Sigmoid colon (tissue), 7 donors: ENCODE results near the gene ZNF30. TPM values are rescaled to one million over a fixed set of nuclear protein-coding genes. Genes with fewer than 3 reads are reported as not detected.
"Not testable (repeated sequence)": the region's sequence is repeated elsewhere in the genome, so short reads cannot be mapped to it uniquely, and the experiment has no call there.

Experiments
- DNase-seq: peaks from one replicate; pipeline ENCODE4 v3.0.0-alpha.2; 2019
- H3K27ac ChIP-seq, 4 donors: fragments of 200-600 bp; sonication (generic); one replicate each; pipeline ENCODE4 v1.5.1; 2016 to 2019; ENCODE audit warnings: mild to moderate bottlenecking in 1 of 4
- H3K27me3 ChIP-seq, 3 donors: fragments of 200-600 bp; sonication (generic); one replicate each; pipeline ENCODE4 v1.5.1; 2019; ENCODE audit warnings: mild to moderate bottlenecking in 1 of 3
- H3K36me3 ChIP-seq, 4 donors: fragments of 200-600 bp; sonication (generic); one replicate each; pipeline ENCODE4 v1.5.1; 2016 to 2019
- H3K4me1 ChIP-seq, 4 donors: fragments of 200-600 bp; sonication (generic); one replicate each; pipeline ENCODE4 v1.5.1; 2017 to 2019
- H3K4me3 ChIP-seq, 4 donors: fragments of 200-600 bp; sonication (generic); one replicate each; pipeline ENCODE4 v1.5.1; 2017 to 2019; ENCODE audit warnings: mild to moderate bottlenecking in 2 of 4, moderate library complexity in 1 of 4
- H3K9me3 ChIP-seq, 4 donors: fragments of 200-600 bp in 3 of 4; sonication (generic) in 3 of 4; one replicate each; pipeline versions ENCODE4 v1.5.1 to v1.6.1; 2013 to 2019
- EP300 ChIP-seq, 4 donors: sonication (generic); formaldehyde crosslinking; IDR thresholded peaks; one replicate each; pipeline ENCODE4 v1.6.1; 2017; ENCODE audit warnings: antibody characterized with exemption in 4 of 4
- POLR2A ChIP-seq, 2 donors: fragments of 450-650 bp; IDR thresholded peaks; one replicate each; pipeline ENCODE4 v1.6.1; 2016; ENCODE audit warnings: antibody characterized with exemption in 2 of 2, mild to moderate bottlenecking in 2 of 2, moderate library complexity in 2 of 2
- POLR2AphosphoS5 ChIP-seq, 4 donors: sonication (generic); formaldehyde crosslinking; IDR thresholded peaks; one replicate each; pipeline ENCODE4 v1.6.1; 2017; ENCODE audit warnings: antibody characterized with exemption in 4 of 4
- WGBS, 2 donors: extraction: QIAGEN DNeasy Blood & Tissue Kit; methylation state at CpG; one replicate each; pipeline ENCODE4 v1.1.7; 2013; 5-methylcytosine and 5-hydroxymethylcytosine counted together
- intact Hi-C: fragments of 100-400 bp; cut with DNase I; formaldehyde crosslinking; loops from one replicate; pipeline ENCODE4 v1.15.1; 2023
- polyA plus RNA-seq, 3 donors: library from polyadenylated mRNA; stranded (reverse); fragments of 200-250 nt; gene quantifications; one replicate each; pipeline ENCODE4 v1.2.3, GENCODE V29; 2013
- total RNA-seq, 4 donors: library from RNA; depleted of rRNA; stranded (reverse); fragments of >200 nt; gene quantifications; one replicate each; pipeline ENCODE4 v1.1.0, GENCODE V29; 2016
- TF ChIP-seq, protein P1 (sequence below), 4 experiments: fragments of 450-650 bp in 3 of 4; fragments of 200-600 bp in 1 of 4; IDR thresholded peaks; one replicate each; pipeline ENCODE4 v1.5.1; 2016 to 2019; ENCODE audit warnings: antibody characterized with exemption in 4 of 4, mild to moderate bottlenecking in 3 of 4, moderate library complexity in 2 of 4
- donor health status: healthy with polysubstance abuse.
- donor health status: Bipolar disorder and iron deficiency.
- donor health status: healthy.

Gene ZNF30
- total and polyA plus RNA-seq, 7 donors, result 0.46 to 3.9 (median 1.8) TPM

DNA sequence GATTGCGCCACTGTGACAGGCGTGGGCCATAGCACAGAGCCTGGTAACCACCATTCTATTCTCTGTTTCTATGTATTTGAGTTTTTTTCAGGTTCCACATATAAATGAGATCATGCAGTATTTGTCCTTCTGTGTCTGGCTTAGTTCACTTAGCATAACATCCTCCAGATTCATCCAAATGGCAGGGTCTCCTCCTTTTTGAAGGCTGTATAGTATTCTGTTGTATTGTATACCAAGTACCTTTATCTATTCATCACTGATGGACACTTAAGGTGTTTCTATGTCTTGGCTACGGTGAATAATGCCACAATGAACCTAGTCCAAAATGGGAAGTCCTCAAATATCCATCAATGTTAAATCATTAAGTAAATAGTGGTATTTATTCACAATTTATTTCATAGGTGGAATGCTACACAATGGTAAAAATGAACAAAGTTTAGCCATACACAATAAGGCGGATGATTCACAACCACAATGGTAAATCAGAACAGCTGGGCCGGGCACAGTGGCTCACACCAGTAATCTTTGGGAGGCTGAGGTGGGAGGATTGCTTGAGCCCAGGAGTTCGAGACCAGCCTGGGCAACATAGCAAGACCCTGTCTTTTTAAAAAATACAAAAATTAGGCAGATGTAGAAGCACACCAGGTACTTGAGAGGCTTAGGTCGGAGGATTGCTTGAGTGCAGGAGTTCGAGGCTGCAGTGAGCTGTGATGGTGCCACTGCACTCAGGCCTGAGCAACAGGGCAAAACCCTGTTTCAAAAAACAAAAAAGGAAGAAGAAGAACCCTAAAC lies 65.0 kb downstream of the ZNF30 start:
- no peak for DNase-seq
- Histone ChIP-seq H3K36me3 (no peaks in the 10 kb centered on the region), H3K4me1 (no peaks in the 10 kb centered on the region), H3K27me3 (no peaks in the 10 kb centered on the region), H3K4me3 (no peak overlapping the region), H3K27ac (no peak overlapping the region), H3K9me3 (no peaks in the 10 kb centered on the region)
- 90 to 97% methylated on average over 8 of the region's 8 CpGs for WGBS, 2 donors
- TF ChIP-seq, protein P1, sequence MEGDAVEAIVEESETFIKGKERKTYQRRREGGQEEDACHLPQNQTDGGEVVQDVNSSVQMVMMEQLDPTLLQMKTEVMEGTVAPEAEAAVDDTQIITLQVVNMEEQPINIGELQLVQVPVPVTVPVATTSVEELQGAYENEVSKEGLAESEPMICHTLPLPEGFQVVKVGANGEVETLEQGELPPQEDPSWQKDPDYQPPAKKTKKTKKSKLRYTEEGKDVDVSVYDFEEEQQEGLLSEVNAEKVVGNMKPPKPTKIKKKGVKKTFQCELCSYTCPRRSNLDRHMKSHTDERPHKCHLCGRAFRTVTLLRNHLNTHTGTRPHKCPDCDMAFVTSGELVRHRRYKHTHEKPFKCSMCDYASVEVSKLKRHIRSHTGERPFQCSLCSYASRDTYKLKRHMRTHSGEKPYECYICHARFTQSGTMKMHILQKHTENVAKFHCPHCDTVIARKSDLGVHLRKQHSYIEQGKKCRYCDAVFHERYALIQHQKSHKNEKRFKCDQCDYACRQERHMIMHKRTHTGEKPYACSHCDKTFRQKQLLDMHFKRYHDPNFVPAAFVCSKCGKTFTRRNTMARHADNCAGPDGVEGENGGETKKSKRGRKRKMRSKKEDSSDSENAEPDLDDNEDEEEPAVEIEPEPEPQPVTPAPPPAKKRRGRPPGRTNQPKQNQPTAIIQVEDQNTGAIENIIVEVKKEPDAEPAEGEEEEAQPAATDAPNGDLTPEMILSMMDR (IDR thresholded peaks at IDR 0.05), result no peak
- TF ChIP-seq EP300 (IDR thresholded peaks at IDR 0.05), result no peak
- no peak for TF ChIP-seq POLR2A (IDR thresholded peaks at IDR 0.05)
- no peak for TF ChIP-seq POLR2AphosphoS5 (IDR thresholded peaks at IDR 0.05)
- intact Hi-C loops, result no loop called here

DNA sequence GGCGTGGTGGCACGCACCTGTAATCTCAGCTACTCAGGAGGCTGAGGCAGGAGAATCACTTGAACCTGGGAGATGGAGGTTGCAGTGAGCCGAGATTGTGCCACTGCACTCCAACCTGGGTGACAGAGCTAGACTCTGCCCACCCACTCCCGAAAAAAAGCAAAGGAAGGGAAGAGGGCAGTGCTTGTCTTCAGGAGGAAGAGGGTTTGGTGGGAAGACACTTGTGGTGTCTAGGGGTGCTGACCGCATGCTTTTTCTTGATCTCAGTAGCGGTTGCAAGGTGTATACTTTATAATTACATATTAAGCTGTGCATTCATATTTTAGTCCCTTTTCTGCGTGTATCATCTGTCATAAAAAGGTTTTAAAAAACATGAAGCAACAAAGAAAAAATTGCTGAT lies 65.9 kb downstream of the ZNF30 start:
- H3K9me3 ChIP-seq, H3K4me3 ChIP-seq, DNase-seq, H3K27me3 ChIP-seq, H3K27ac ChIP-seq, H3K4me1 ChIP-seq, intact Hi-C loops, H3K36me3 ChIP-seq: not testable (repeated sequence)
- WGBS, 2 donors, result 85 to 94% methylated on average over 7 of the region's 7 CpGs

DNA sequence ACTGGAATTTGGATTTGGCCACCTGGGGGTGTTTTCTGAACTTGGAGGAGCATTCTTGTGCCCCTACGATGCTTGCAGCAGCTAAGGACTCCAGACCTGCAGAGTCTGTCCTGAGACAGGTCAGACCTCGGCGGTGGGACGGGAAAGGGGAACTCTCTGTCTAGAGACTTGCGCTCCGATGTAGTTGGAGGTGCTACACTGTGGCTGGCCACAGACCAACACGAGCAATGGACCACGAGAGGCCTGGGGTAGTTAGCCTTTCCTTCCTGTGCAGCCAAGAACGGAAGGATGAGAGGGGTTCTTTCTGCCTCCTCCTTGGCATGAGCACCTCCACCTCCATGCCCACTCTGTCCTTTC lies 67.6 kb downstream of the ZNF30 start:
- no peak for DNase-seq
- 81 to 84% methylated on average over 9 of the region's 9 CpGs for WGBS, 2 donors
- peak overlapping the region; percentile 7 to 59 (median 20) for H3K27ac ChIP-seq

More for the DNA sequence above, 67.6 kb downstream of the ZNF30 start:
- Histone ChIP-seq H3K9me3 (no peaks in the 10 kb centered on the region), H3K4me3 (no peak overlapping the region), H3K36me3 (no peaks in the 10 kb centered on the region), H3K4me1 (peaks cover 0 to 7% (median 5%) of the 10 kb centered on the region in 4 donors), H3K27me3 (no peaks in the 10 kb centered on the region)
- intact Hi-C loops, result no loop called here
- TF ChIP-seq, protein P1 (IDR thresholded peaks at IDR 0.05), result no peak
- TF ChIP-seq EP300 (IDR thresholded peaks at IDR 0.05), result no peak
- no peak for TF ChIP-seq POLR2A (IDR thresholded peaks at IDR 0.05)
- no peak for TF ChIP-seq POLR2AphosphoS5 (IDR thresholded peaks at IDR 0.05)

Other genes with a start within 250 kb of the ZNF30 start
- gene SCGB2B2, start 249.7 kb upstream of the ZNF30 start, total RNA-seq, result 1 to 10 TPM in 2 of 4 donors, under 1 TPM in 2; 0.49 to 1.7 (median 1.1) TPM
- under 1 TPM in 1 of 3 donors, not detected in 2; 0.71 TPM for gene SCGB2B2, start 249.7 kb upstream of the ZNF30 start, polyA plus RNA-seq
- gene ZNF302, start 249.2 kb upstream of the ZNF30 start, total RNA-seq, result 10 to 100 TPM; 22.7 to 40.6 (median 37.0) TPM
- gene ZNF302, start 249.2 kb upstream of the ZNF30 start, polyA plus RNA-seq, result 10 to 100 TPM in 1 of 3 donors, 1 to 10 TPM in 2; 7.4 to 12.8 (median 9.6) TPM
- 10 to 100 TPM; 26.6 to 52.3 (median 42.4) TPM for gene ZNF181, start 192.7 kb upstream of the ZNF30 start, total RNA-seq
- 1 to 10 TPM; 4.4 to 8.3 (median 5.4) TPM for gene ZNF181, start 192.7 kb upstream of the ZNF30 start, polyA plus RNA-seq
- gene ZNF599, start 153.7 kb upstream of the ZNF30 start, total RNA-seq, result 10 to 100 TPM in 1 of 4 donors, 1 to 10 TPM in 3; 7.1 to 11.9 (median 7.3) TPM
- gene ZNF599, start 153.7 kb upstream of the ZNF30 start, polyA plus RNA-seq, result 1 to 10 TPM in 2 of 3 donors, under 1 TPM in 1; 0.46 to 5.4 (median 4.2) TPM
- gene ZNF792, start 37.3 kb downstream of the ZNF30 start, total RNA-seq, result 1 to 10 TPM; 3.1 to 6.4 (median 4.2) TPM
- 1 to 10 TPM; 1.4 to 3.0 (median 1.8) TPM for gene ZNF792, start 37.3 kb downstream of the ZNF30 start, polyA plus RNA-seq
- gene GRAMD1A, start 73.4 kb downstream of the ZNF30 start, total RNA-seq, result 10 to 100 TPM; 27.1 to 58.9 (median 43.0) TPM
- gene GRAMD1A, start 73.4 kb downstream of the ZNF30 start, polyA plus RNA-seq, result 10 to 100 TPM in 2 of 3 donors, 1 to 10 TPM in 1; 5.1 to 41.1 (median 12.0) TPM
- 10 to 100 TPM in 1 of 4 donors, 1 to 10 TPM in 3; 3.0 to 10.0 (median 6.6) TPM for gene SCN1B, start 103.6 kb downstream of the ZNF30 start, total RNA-seq
- gene SCN1B, start 103.6 kb downstream of the ZNF30 start, polyA plus RNA-seq, result 1 to 10 TPM; 4.5 to 9.6 (median 4.9) TPM
- under 1 TPM in 3 of 4 donors, not detected in 1; 0.36 to 0.95 (median 0.66) TPM for gene HPN, start 114.8 kb downstream of the ZNF30 start, total RNA-seq
- gene HPN, start 114.8 kb downstream of the ZNF30 start, polyA plus RNA-seq, result 1 to 10 TPM in 1 of 3 donors, under 1 TPM in 1, not detected in 1; 0.61 to 1.8 TPM
- gene FXYD3, start 188.9 kb downstream of the ZNF30 start, total RNA-seq, result 10 to 100 TPM in 2 of 4 donors, 1 to 10 TPM in 2; 3.7 to 15.3 (median 8.2) TPM
- gene FXYD3, start 188.9 kb downstream of the ZNF30 start, polyA plus RNA-seq, result 1,000 to 10,000 TPM; 2,472 to 3,333 (median 2,871) TPM
- gene LGI4, start 208.2 kb downstream of the ZNF30 start, total RNA-seq, result 10 to 100 TPM; 29.0 to 47.1 (median 35.1) TPM
- gene LGI4, start 208.2 kb downstream of the ZNF30 start, polyA plus RNA-seq, result 10 to 100 TPM in 1 of 3 donors, 1 to 10 TPM in 2; 4.2 to 35.7 (median 9.0) TPM
- gene FXYD1, start 211.9 kb downstream of the ZNF30 start, total RNA-seq, result 100 to 1,000 TPM in 1 of 4 donors, 10 to 100 TPM in 3; 39.1 to 107 (median 44.6) TPM
- 10 to 100 TPM in 2 of 3 donors, 1 to 10 TPM in 1; 6.0 to 57.7 (median 15.0) TPM for gene FXYD1, start 211.9 kb downstream of the ZNF30 start, polyA plus RNA-seq
- gene FXYD7, start 216.4 kb downstream of the ZNF30 start, total RNA-seq, result 1 to 10 TPM in 1 of 4 donors, not detected in 3; 3.3 TPM
- gene FXYD7, start 216.4 kb downstream of the ZNF30 start, polyA plus RNA-seq, result 1 to 10 TPM in 1 of 3 donors, not detected in 2; 1.7 TPM
- 10 to 100 TPM; 20.1 to 32.4 (median 28.8) TPM for gene FXYD5, start 227.8 kb downstream of the ZNF30 start, total RNA-seq
- gene FXYD5, start 227.8 kb downstream of the ZNF30 start, polyA plus RNA-seq, result 100 to 1,000 TPM in 1 of 3 donors, 10 to 100 TPM in 2; 18.5 to 102 (median 27.0) TPM